Neural cell (in vitro differentiated cells): ENCODE measurements around the gene SLC35A3. TPM values are rescaled to one million over a fixed set of nuclear protein-coding genes. Genes with fewer than 3 reads are reported as not detected.

ENCODE experiments used
- H2AFZ ChIP-seq: fragments of 200-600, 300-800 bp; sonication (generic), shearing (Covaris generic); 2 replicates; pipeline ENCODE4 v1.6.0; 2014; ENCODE audit warnings: low read depth, mild to moderate bottlenecking, antibody characterized with exemption, low read length, moderate library complexity
- H3F3A ChIP-seq: fragments of 200-600 bp; shearing (Covaris generic); 2 replicates; pipeline ENCODE4 v1.6.1; 2016; ENCODE audit warnings: mild to moderate bottlenecking, moderate library complexity, mixed read lengths, antibody characterized with exemption, low read length; ENCODE audit not compliant: insufficient read depth, poor library complexity, severe bottlenecking
- H3K27ac ChIP-seq: fragments of 200-600, 300-800 bp; sonication (generic), shearing (Covaris generic); 2 replicates; pipeline ENCODE4 v1.5.1; 2014; ENCODE audit warnings: mild to moderate bottlenecking, low read length, moderate library complexity
- H3K27me3 ChIP-seq: fragments of 300-800, 200-600 bp; sonication (generic), shearing (Covaris generic); 2 replicates; pipeline ENCODE4 v1.6.0; 2014; ENCODE audit warnings: mild to moderate bottlenecking, low read depth, low read length, moderate library complexity; ENCODE audit not compliant: insufficient read depth
- H3K36me3 ChIP-seq: fragments of 300-800, 200-600 bp; sonication (generic), shearing (Covaris generic); 2 replicates; pipeline ENCODE4 v1.5.1; 2014; ENCODE audit warnings: mild to moderate bottlenecking, antibody characterized with exemption, low read length, moderate library complexity; ENCODE audit not compliant: insufficient read depth
- H3K4me2 ChIP-seq: fragments of 300-800, 200-600 bp; sonication (generic), shearing (Covaris generic); 2 replicates; pipeline ENCODE4 v1.6.0; 2014; ENCODE audit warnings: mild to moderate bottlenecking, low read length
- H3K4me3 ChIP-seq: fragments of 300-800, 200-600 bp; sonication (generic), shearing (Covaris generic); 2 replicates; pipeline ENCODE4 v1.5.1; 2014; ENCODE audit warnings: mild to moderate bottlenecking, low read length, moderate library complexity
- H3K79me2 ChIP-seq: fragments of 200-600 bp; shearing (Covaris generic); replicated peaks from 2 replicates; pipeline ENCODE4 v1.6.0; 2014; ENCODE audit warnings: mild to moderate bottlenecking, low read length, moderate library complexity; ENCODE audit not compliant: insufficient read depth
- H3K9ac ChIP-seq: fragments of 300-800, 200-600 bp; sonication (generic), shearing (Covaris generic); 2 replicates; pipeline ENCODE4 v1.6.1; 2016; ENCODE audit warnings: mild to moderate bottlenecking, low read length, mixed read lengths
- H3K9me2 ChIP-seq: fragments of 200-600 bp; shearing (Covaris generic); 2 replicates; pipeline ENCODE4 v1.6.1; 2016; ENCODE audit warnings: mild to moderate bottlenecking, low read length, mixed read lengths; ENCODE audit not compliant: insufficient read depth
- H3K9me3 ChIP-seq: fragments of 200-600, 300-800 bp; sonication (generic), shearing (Covaris generic); 2 replicates; pipeline ENCODE4 v1.6.1; 2016; ENCODE audit warnings: mild to moderate bottlenecking, mixed run types, low read length, moderate library complexity, mixed read lengths
- H4K20me1 ChIP-seq: fragments of 200-600 bp; shearing (Covaris generic); 2 replicates; pipeline ENCODE4 v1.6.1; 2016; ENCODE audit warnings: mild to moderate bottlenecking, mixed run types; ENCODE audit not compliant: insufficient read depth
- EP300 ChIP-seq: fragments of 450-650 bp; conservative IDR thresholded peaks from 2 replicates; pipeline ENCODE4 v1.6.1; 2014; ENCODE audit warnings: antibody characterized with exemption, mild to moderate bottlenecking, moderate library complexity; ENCODE audit not compliant: poor library complexity, severe bottlenecking
- EZH2 ChIP-seq: fragments of 200-600, 300-800 bp; shearing (Covaris generic), sonication (generic); IDR thresholded peaks from 2 replicates; pipeline ENCODE4 v1.6.1; 2014; ENCODE audit warnings: antibody characterized with exemption, low read length, borderline replicate concordance, mild to moderate bottlenecking; ENCODE audit not compliant: insufficient read depth, poor library complexity, severe bottlenecking
- MXI1 ChIP-seq: fragments of 450-650 bp; conservative IDR thresholded peaks from 2 replicates; pipeline ENCODE4 v1.6.1; 2014; ENCODE audit warnings: antibody characterized with exemption, mild to moderate bottlenecking; ENCODE audit not compliant: poor library complexity, severe bottlenecking
- POLR2AphosphoS5 ChIP-seq: IDR thresholded peaks from 2 replicates; pipeline ENCODE4 v1.6.1; 2012
- RAD21 ChIP-seq: fragments of 450-650 bp; conservative IDR thresholded peaks from 2 replicates; pipeline ENCODE4 v1.6.1; 2014; ENCODE audit warnings: antibody characterized with exemption, mild to moderate bottlenecking, moderate library complexity
- REST ChIP-seq: IDR thresholded peaks from 2 replicates; pipeline ENCODE4 v1.6.1; 2012; ENCODE audit warnings: borderline replicate concordance
- SMC3 ChIP-seq: fragments of 450-650 bp; conservative IDR thresholded peaks from 2 replicates; pipeline ENCODE4 v1.6.1; 2014; ENCODE audit warnings: antibody characterized with exemption, mild to moderate bottlenecking, moderate library complexity; ENCODE audit not compliant: poor library complexity
- TAF1 ChIP-seq: IDR thresholded peaks from 2 replicates; pipeline ENCODE4 v1.6.1; 2012; ENCODE audit warnings: low read depth
- polyA plus RNA-seq: library from polyadenylated mRNA; depleted of rRNA; stranded (reverse); fragments of >200 nt; gene quantifications from 2 replicates; pipeline ENCODE4 v1.2.3, GENCODE V29; 2014
- TF ChIP-seq, protein P1 (sequence below): fragments of 450-650 bp; IDR thresholded peaks from 2 replicates; pipeline ENCODE4 v1.5.1; 2014; ENCODE audit warnings: antibody characterized with exemption, mild to moderate bottlenecking, moderate library complexity; ENCODE audit not compliant: poor library complexity, severe bottlenecking

SLC35A3 gene
- polyA plus RNA-seq, 1 donor from 2014 or later: 26.8 TPM

GRCh38 chr1:99935534-99935933 lies 34.3 kb upstream of the SLC35A3 start:
- H3K27ac ChIP-seq: no peak overlapping the region
- H3K36me3 ChIP-seq: no peaks in the 10 kb centered on the region
- H3K9me3 ChIP-seq: no peaks in the 10 kb centered on the region
- H3K27me3 ChIP-seq: no peaks in the 10 kb centered on the region
- no peak overlapping the region for H3K4me2 ChIP-seq
- TF ChIP-seq SMC3: no peak
- no peak for TF ChIP-seq POLR2AphosphoS5
- no peak for TF ChIP-seq TAF1
- no peak for TF ChIP-seq EP300
- no peaks in the 10 kb centered on the region for H4K20me1 ChIP-seq
- H2AFZ ChIP-seq: no peak overlapping the region
- H3F3A ChIP-seq: no peaks in the 10 kb centered on the region
- H3K9me2 ChIP-seq: no peaks in the 10 kb centered on the region
- no peak overlapping the region for H3K9ac ChIP-seq
- no peak overlapping the region for H3K4me3 ChIP-seq
- H3K79me2 ChIP-seq: no peaks in the 10 kb centered on the region

DNA sequence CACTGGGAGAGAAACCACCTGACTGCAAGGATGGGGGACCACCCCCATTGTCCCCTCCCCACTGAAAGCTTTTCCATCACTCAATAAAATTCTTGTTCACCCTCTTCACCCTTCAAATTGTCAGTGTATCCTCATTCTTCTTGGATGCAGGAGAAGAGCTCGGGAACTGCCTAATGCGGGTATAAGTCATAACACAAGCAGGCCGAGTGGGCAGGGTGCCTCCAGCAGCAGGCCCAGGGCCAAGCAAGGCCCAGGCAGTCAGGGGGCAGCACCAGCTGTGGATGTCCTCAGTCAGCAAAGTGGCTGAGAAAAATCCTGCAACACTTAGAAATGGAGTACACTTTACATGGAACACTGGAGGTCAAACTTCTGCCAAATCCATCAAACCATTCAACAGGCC lies 33.7 kb upstream of the SLC35A3 start:
- no peak for TF ChIP-seq RAD21
- TF ChIP-seq EZH2: no peak
- TF ChIP-seq EP300: no peak
- TF ChIP-seq, protein P1, sequence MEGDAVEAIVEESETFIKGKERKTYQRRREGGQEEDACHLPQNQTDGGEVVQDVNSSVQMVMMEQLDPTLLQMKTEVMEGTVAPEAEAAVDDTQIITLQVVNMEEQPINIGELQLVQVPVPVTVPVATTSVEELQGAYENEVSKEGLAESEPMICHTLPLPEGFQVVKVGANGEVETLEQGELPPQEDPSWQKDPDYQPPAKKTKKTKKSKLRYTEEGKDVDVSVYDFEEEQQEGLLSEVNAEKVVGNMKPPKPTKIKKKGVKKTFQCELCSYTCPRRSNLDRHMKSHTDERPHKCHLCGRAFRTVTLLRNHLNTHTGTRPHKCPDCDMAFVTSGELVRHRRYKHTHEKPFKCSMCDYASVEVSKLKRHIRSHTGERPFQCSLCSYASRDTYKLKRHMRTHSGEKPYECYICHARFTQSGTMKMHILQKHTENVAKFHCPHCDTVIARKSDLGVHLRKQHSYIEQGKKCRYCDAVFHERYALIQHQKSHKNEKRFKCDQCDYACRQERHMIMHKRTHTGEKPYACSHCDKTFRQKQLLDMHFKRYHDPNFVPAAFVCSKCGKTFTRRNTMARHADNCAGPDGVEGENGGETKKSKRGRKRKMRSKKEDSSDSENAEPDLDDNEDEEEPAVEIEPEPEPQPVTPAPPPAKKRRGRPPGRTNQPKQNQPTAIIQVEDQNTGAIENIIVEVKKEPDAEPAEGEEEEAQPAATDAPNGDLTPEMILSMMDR: no peak
- TF ChIP-seq SMC3: no peak
- no peak for TF ChIP-seq POLR2AphosphoS5
- no peak for TF ChIP-seq TAF1
- H3K9me2 ChIP-seq: no peaks in the 10 kb centered on the region
- no peaks in the 10 kb centered on the region for H3K36me3 ChIP-seq
- no peak overlapping the region for H3K27ac ChIP-seq
- H3K27me3 ChIP-seq: no peaks in the 10 kb centered on the region
- no peaks in the 10 kb centered on the region for H3K79me2 ChIP-seq
- H3K9me3 ChIP-seq: no peaks in the 10 kb centered on the region
- no peak overlapping the region for H3K4me2 ChIP-seq
- no peak overlapping the region for H3K4me3 ChIP-seq
- H3F3A ChIP-seq: no peaks in the 10 kb centered on the region
- no peak overlapping the region for H2AFZ ChIP-seq
- H4K20me1 ChIP-seq: no peaks in the 10 kb centered on the region
- H3K9ac ChIP-seq: no peak overlapping the region

DNA sequence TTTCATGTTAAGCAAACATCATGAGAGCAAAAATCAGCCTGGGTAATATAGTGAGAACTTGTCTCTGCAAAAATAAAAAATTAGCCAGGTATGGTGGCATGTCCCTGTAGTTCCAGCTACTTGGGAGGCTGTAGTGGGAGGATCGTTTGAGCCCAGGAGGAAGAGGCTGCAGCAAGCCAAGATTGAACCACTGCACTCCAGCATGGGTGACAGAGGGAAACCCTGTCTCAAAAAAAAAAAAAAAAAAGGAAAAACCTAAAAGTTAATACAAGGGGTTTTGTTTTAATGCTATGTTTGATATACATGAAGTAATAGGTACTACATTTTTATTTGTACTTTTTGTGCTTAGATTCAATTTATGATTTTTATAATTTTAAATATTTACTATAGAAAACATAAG lies 27.1 kb upstream of the SLC35A3 start:
- Histone ChIP-seq H3K36me3 (no peaks in the 10 kb centered on the region), H3K79me2 (no peaks in the 10 kb centered on the region), H3K9ac (no peak overlapping the region), H3K4me3 (no peak overlapping the region), H4K20me1 (no peaks in the 10 kb centered on the region), H3K4me2 (no peak overlapping the region), H3K27me3 (no peaks in the 10 kb centered on the region), H3K9me2 (no peaks in the 10 kb centered on the region), H3F3A (no peaks in the 10 kb centered on the region), H3K9me3 (no peaks in the 10 kb centered on the region), H3K27ac (no peak overlapping the region), H2AFZ (no peak overlapping the region)
- no peak for TF ChIP-seq REST
- no peak for TF ChIP-seq EZH2
- no peak for TF ChIP-seq RAD21
- TF ChIP-seq MXI1: no peak
- no peak for TF ChIP-seq SMC3
- TF ChIP-seq EP300: no peak
- TF ChIP-seq, protein P1: no peak
- no peak for TF ChIP-seq TAF1
- TF ChIP-seq POLR2AphosphoS5: no peak
